SK-N-DZ (cell line): ENCODE results near the gene ZDHHC19.
"Not testable (repeated sequence)": the region's sequence is repeated elsewhere in the genome, so short reads cannot be mapped to it uniquely, and the experiment has no call there.

Experiments
- DNase-seq: peaks from one replicate; pipeline ENCODE4 v3.0.0-alpha.2; 2015; ENCODE audit warnings: low spot score

Gene ZDHHC19

DNA sequence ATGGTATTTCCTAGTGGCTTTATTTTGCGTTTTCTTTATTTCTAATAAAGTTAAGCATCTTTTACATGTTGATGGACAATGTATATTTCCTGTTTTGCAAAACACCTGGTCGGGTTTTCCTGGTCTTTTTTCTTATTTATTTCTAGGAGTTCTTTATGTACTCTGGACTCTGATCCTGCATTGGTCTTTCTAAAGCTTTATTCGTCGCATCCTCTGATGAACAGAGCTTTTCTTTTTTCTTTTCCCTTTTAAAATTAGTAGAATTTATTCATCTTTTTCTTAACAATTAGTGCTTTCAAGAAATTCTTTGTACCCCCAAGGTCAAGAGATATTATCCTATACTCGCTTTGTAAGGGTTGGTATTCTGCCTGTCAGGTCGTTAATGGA, 32.2 kb downstream of the ZDHHC19 start:
- DNase-seq = no peak

DNA sequence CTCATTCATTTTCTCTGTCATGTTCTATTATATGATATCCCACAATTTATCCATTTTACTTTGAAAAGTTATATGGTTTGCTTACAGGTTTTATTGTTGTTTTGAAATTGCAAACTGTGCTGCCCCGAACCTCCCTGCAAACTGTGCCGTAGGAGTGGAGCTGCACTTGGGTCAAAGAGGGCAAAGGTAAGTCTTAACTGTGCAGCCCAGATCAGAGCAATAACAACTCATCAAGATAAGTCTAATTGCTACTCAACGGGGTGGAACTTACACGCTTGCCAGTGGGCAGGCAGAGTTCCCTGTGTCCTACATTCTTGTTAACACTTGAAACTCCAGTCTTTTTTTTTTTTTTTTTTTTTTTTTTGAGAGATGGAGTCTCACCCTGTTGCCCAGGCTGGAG, 33.2 kb downstream of the ZDHHC19 start:
- no peak for DNase-seq

- DNase-seq = no peak
Observed at GRCh38 chr3:196177567-196177966, 33.6 kb downstream of the ZDHHC19 start.

DNA sequence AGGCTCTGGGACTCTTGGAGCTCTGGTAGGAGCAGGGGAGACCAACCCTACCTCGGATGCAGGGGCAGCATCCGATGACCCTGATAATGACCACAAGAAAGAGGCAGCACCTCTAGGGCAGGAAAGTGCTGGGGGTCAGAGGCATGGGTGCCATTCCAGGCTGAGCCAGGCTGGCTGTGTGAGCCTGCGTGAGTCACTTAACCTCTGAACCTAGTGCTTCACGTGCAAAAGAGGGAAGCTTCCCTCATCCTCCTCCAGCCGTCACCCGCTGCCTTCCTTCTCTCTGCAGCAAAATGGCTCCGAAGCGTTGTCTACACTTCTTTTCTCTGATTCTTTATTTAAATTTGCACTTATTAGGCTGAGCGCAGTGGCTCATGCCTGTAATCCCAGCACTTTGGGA, 35.5 kb downstream of the ZDHHC19 start:
- DNase-seq = no peak

DNA sequence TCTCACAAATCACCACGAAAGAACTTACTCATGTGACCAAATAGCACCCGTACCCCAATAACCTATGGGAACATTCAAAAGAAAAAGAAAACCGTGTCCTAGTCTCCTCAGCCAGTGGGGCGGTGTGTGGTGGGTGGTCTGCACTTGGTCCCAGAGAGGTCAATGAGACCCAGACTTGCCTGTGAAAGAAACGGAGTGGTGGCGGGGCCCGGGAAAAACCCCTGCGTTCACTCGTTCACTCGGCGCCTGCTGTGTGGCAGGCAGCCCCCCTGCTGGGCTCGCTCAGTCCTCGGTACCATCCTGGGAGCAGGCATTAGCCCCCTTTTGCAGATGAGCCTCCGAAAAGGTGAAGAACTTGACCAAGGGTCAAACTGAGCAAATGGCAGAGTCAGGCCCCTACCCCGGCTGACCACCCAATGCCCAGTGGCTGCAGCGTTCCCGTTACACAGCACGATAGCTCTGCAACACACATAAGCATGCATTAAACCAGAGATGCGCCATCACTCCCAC, 36.0 kb downstream of the ZDHHC19 start:
- DNase-seq = no peak

DNA sequence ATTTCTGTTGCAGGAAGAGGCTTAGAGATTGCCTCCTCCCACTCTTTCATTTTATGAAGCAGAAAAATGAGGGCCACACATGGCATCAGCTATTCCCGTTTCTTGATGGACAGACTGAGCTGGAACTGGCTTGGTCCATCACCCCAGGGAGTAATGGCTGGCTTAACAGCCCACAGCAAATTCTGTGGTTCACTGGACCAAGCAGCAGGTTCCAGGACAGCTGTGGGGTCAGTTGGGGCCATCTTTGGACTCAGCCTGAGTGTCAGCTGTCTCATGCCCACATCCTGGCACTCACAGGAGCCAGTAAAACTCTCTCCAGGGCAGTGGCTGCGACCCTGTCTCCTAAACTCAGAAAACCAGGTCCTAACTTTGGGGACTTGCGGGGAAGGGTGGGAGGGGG, 36.5 kb downstream of the ZDHHC19 start:
- DNase-seq = no peak

DNA sequence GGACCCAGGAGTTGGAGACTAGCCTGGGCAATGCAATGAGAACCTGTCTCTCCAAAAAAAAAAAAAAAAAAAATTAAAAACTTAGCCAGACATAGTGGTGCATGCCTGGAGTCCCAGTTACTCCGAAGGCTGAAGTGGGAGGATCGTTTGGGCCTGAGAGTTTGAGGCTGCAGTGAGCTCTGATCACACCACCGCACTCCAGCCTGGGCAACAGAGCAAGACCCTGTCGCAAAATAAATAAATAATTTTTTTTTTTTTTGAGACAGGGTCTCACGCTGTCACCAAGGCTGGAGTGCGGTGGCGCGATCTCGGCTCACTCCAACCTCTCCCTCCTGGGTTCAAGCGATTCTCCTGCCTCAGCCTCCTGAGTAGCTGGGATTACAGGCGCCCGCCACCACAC, 40.9 kb downstream of the ZDHHC19 start:
- DNase-seq = not testable (repeated sequence)

DNA sequence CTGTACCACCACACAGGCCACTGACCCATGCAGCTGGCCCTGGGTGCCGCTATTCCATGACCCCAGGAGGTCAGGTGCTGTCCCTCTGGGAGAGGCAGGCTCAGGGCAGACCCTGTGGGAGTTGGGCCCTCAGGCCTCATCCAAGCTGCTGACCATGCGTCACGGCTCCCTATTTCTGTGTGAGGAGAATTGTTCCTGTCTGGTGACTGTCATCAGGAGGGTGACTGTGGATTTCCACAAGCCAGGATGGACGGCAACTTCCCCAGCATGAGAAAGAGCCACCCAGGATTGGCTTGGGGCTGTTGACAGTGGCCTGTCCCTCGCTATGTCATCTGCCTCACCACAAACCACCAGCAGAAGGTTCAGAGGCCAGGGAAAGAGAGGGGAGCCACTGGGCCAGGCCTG, 41.4 kb downstream of the ZDHHC19 start:
- DNase-seq = no peak

GRCh38 chr3:196168808-196169391, 42.3 kb downstream of the ZDHHC19 start:
- DNase-seq = no peak

- DNase-seq = no peak
Observed at GRCh38 chr3:196166741-196167140, 44.5 kb downstream of the ZDHHC19 start.

DNA sequence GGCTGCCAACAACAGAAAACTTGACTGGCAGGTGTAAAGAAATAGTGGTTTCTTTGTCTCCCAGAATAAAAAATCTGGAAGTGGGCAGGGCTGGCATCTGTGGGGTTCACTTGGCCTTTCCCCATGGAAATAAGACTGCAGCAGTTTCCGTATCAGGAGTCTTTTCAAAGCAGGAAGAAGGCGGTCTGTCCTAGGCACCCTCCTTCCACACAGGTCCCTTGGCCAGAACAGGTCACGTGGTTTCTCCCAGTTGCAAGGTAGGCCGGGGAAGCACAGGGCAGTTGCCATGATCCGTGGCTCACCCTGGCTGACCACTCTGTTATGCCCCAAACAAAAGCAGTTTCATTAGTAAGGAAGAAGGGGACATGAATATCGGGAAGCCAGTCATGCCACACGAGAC, 45.4 kb downstream of the ZDHHC19 start:
- no peak for DNase-seq

DNA sequence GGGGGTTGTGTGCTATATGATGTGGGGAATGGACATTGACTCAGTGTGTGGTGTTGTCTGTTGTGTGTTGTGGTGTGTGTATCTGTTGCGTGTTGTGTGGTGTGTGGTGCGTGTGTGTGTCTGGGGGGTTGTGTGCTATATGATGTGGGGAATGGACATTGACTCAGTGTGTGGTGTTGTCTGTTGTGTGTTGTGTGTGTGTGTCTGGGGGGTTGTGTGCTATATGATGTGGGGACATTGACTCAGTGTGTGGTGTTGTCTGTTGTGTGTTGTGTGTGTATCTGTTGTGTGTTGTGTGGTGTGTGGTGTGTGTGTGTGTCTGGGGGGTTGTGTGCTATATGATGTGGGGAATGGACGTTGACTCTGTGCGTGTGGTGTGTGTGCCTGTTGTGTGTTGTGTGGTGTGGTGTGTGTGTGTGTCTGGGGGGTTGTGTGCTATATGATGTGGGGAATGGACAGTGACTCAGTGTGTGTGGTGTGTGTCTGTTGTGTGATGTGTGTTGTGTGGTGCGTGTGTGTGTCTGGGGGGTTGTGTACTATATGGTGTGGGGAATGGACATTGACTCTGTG, 46.1 kb downstream of the ZDHHC19 start:
- DNase-seq = not testable (repeated sequence)

DNA sequence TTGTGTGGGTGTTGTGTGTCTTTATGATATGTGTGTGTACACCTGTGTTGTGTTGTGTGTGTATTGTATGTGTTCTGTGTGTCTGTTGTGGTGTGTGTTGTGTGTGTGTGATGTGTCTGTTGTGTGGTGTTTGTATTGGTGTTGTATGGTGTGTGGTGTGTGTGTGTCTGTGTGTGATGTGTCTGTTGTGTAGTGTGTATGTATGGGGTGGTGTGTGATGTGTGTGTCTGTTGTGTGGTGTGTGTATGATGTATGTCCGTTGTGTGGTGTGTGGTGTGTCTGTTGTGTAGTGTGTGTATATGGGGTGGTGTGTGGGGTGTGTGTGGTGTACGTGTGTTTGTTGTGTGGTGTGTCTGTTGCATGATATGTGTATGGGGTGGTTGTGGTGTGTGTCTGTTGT, 46.6 kb downstream of the ZDHHC19 start:
- DNase-seq = no peak

DNA sequence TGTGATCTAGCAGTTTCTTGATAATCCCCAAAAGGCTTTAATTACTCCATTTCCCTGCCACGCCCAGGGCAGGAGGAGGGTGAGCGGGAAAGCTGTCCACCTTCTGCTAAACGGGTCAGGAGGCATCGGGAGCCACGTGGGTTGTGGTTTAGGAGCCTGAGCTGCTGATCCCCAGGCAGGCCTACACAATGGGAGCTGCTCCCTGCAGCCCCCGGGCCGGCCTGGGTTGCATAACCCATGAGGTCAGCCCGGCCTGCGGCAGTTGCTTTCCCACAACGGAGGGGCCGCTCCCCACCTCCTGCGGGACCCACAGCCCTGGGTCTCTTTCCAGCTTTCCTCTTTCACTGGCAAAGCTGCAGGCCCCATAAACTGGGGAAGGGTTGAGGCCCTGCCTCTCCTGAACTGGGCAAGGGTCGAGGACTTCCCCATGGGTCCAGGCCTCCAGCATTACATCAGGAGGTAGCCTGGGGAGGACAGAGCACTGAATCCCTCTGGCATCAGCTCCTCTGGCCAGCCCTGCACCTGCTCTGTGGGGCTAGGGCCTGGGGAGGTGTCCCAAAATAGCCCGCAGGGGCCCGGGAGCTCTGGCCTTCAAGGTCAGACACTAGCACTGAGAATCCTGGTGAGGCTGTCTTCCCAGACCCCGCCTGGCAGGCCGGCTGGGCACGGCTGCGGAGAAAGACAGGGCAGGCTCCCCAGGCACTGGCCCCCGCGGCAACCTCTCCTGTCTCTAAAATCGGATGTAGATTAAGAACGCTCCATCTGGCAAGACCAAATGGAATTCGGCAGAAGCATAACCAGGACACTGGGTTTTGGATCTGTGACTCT, 47.3 kb downstream of the ZDHHC19 start:
- DNase-seq = no peak

GRCh38 chr3:196163212-196163611, 48.0 kb downstream of the ZDHHC19 start:
- no peak for DNase-seq

DNA sequence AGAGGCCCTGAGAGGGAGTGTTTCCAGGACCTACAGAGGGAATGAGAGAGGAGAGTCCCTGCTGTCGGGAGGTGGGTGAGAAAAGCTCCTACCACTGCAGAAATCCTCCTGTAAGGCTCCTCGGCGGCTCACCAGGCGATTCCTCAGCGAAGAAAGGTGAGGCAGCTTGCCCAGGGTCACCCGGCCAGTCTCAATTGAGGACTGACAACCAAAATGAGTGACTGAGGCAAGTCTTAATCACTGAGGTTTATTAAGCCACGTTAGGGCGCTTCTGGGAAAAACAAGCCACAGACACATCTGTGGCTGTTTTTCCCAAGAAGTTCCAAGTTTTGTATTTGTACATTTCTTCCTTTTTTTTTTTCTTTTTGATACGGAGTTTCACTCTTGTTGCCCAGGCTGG, 48.5 kb downstream of the ZDHHC19 start:
- DNase-seq = no peak

GRCh38 chr3:196159952-196160804, 51.0 kb downstream of the ZDHHC19 start:
- no peak for DNase-seq

GRCh38 chr3:196159526-196159925, 51.7 kb downstream of the ZDHHC19 start:
- DNase-seq = no peak

- DNase-seq = no peak
Observed at GRCh38 chr3:196156160-196156559, 55.0 kb downstream of the ZDHHC19 start.

- no peak for DNase-seq
Observed at GRCh38 chr3:196150481-196150880, 60.7 kb downstream of the ZDHHC19 start.

GRCh38 chr3:196149831-196150301, 61.3 kb downstream of the ZDHHC19 start:
- no peak for DNase-seq

DNA sequence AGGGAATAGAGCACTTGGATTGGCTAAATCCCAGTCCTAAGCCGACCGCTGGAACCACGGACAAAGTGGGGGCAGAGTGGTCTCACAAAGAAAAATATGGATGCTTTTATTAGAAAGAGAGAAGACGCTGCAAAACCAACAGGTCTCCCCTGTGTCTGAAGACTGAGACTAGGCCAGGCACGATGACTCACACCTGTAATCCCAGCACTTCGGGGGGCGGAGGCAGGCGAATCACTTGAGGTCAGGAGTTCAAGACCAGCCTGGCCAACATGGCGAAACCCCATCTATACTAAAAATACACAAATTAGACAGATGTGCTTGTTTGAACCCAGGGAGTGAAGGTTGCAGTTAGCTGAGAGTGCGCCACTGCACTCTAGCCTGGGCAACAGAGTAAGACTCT, 61.8 kb downstream of the ZDHHC19 start:
- DNase-seq = no peak
